GM21367 (cell line): ENCODE results near the gene BCL11A.
"Not testable (repeated sequence)": the region's sequence is repeated elsewhere in the genome, so short reads cannot be mapped to it uniquely, and the experiment has no call there.

Experiments
- ATAC-seq: cut with Tn5 transposase; IDR thresholded peaks from one replicate; pipeline ENCODE4 v1.9.1; 2021; ENCODE audit not compliant: unreplicated experiment

Gene BCL11A

GRCh38 chr2:60439219-60439974 lies 114.1 kb downstream of the BCL11A start:
- peak; percentile 96 for ATAC-seq

DNA sequence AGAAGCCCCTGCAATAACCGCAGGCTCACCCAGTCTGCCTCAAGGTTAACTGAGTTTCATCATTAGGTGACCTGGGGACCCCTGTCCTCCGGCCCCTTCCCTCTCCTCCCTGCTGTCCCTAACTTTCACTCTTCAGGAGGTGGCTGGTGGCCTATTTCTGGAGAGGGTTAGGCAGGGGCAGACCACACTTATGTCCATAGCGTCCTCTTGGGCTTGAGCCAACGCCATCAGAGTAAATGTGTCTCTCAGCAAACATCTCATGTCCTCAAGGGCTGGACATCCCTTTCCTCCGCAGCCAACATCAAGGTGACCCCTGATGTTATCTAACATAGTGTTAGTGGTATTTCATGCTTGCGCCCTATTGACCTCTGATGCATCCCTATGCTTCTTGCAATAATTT lies 114.8 kb downstream of the BCL11A start:
- no peak for ATAC-seq

DNA sequence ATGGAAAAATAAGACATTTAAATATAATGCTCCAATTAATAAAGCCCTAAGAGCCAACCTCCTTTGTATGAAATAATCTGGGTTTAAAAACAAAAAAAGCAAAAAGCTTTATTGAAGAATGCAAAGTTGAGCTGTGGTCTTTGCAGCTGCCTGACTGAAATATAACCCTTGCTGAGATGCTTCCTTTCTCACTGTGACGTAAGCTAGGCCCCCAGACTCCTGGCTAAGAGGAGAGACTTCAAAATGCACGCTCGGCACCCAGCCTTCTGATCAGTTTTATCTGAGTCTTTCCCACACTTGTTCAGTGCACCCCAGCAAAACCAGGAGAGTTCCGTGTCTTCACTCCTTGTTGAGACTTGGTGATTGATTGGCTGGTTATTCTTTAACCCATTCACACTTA lies 115.3 kb downstream of the BCL11A start:
- ATAC-seq: no peak

GRCh38 chr2:60437080-60437696 lies 116.3 kb downstream of the BCL11A start:
- no peak for ATAC-seq

DNA sequence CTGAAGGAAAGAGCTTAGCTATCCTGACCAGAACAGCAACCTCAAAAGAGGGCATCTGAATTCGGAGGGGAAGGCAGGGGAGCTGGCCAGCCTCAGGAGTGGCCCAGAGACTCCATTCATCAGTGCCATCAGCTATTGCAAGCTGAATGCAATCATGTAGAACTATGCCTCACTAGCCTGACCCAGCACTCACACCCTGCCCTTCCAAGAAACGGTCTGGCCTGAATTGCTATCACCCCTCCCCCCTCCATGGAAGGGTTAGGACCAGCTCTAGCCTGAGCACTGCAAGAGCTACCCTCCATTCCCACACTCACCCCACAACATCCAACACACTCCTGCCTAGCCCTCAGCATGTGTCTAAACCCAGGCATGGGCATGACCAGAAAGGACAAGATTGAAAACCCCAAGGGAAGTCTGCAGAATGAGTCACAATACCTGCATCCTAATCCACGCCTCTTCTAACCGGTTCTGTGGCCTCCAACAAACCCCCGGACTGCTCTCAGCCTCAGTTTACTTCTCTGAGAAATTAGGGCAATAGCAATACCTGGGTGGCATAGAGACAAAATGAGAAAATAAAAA lies 120.3 kb downstream of the BCL11A start:
- ATAC-seq: no peak

DNA sequence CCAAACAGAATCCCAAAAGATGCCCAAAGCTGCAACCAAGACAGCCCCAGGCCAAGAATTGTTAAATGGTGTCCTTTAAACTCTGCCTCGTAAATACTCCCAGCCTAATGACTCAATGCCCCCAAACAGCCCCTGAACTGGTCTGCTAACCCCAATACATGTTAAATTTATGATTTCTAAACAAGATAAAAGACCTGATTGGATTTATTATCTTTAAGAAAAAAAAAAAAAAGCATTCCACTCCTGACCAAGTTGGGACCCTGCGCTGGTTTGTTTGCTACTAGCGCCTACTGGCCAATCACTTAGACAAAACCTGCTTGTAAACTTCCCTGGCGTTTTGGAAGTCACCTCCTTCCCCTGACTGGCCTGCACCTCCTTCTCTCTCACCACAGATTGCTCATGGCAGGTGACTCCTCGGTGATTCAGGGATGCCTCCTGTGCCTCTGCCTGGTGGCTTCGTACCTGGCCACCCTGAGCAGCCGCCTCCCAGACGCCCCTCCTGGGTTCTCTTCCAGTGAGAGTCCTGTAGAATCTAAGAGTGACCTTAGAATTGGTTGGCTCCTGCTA lies 121.3 kb downstream of the BCL11A start:
- no peak for ATAC-seq

DNA sequence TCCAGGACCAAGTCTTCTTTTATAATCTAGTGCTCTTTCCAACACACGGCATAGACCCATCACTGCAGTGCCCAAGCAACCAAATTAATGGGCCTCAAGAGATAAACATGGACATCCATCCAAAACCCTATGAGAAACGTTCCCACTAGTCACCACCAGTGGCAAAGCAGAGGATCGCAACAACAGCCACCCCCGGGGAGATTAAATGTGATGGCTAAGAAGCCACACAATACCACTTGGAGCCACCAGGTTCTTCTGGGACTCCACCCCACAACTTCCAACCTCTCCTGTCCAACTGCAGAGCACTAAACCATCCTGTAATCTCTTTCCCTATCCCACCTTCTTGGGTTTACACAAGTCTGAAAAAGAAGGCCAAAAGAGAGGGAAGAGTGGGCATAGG lies 123.8 kb downstream of the BCL11A start:
- no peak for ATAC-seq

DNA sequence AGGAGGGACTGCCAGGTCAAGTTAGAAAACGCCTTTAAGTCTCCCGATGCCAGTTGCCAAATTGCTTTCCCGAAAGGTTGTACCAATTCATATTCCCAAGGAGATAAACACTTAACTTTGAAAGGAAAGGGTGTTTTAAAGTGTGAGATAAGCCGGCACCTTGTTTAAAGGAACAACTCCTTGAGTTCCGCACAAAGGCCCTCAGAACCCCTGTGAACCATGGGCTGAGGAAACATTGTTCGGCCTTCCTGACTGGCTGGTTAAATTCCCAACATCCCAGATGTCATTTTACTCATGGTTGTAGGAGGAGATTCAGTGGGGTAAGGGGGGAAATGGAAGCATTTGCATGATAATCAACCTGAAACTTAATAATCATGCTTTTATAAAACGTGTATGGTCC lies 126.6 kb downstream of the BCL11A start:
- ATAC-seq: no peak

DNA sequence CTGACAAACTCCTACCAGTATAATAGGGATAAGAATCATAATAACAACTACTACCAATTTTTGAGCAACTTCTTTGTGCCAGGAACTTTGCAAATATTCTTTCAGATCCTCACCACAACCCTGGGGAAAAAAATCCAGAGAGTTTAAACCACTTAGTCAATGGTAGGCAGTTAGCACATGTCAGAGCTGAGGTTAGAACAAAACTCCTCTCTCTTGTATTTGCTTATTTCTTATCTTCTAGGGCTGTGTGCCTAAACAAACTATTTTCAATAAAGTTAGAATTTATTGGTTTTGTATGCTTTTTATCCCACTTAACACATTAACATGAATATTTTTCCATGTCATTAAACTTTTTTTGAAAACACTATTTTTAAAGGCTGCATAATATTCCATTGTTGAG lies 127.1 kb downstream of the BCL11A start:
- no peak for ATAC-seq

DNA sequence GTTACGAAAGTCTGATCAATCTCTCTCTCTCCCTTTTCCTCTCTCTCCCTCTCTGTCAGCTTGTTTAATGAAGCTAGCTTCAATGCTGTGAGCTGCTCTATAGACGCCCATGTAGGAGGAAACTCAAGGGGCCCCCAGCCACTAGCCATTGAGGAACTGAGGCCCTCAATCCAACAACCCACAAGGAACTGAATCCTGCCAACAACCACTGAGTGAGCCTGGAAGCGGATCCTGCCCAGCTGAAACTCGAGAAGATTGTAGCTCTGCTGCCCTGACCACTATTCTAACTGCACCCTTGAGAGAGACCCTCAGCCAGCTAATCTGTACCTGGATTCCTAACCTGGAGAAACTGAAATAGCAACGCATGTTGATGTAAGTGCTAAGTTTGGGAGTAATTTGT lies 129.2 kb downstream of the BCL11A start:
- no peak for ATAC-seq

DNA sequence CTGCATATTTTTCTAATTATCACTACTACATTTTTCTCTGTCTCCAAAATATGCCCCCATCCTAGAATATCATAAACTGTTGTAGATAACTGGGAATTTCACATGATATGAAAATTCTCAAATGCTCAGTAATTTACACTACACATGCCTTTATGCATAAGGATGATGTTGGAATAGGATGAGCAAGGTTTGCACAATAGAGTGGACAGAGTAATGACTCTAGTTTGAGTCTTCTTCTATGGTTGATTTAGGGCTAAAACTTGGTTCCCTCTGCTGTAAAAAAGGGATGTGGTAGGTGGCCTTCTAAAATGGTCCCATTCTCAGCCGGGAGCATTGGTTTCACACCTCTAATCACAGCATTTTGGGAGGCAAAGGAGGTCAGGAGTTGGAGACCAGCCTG lies 129.9 kb downstream of the BCL11A start:
- no peak for ATAC-seq

DNA sequence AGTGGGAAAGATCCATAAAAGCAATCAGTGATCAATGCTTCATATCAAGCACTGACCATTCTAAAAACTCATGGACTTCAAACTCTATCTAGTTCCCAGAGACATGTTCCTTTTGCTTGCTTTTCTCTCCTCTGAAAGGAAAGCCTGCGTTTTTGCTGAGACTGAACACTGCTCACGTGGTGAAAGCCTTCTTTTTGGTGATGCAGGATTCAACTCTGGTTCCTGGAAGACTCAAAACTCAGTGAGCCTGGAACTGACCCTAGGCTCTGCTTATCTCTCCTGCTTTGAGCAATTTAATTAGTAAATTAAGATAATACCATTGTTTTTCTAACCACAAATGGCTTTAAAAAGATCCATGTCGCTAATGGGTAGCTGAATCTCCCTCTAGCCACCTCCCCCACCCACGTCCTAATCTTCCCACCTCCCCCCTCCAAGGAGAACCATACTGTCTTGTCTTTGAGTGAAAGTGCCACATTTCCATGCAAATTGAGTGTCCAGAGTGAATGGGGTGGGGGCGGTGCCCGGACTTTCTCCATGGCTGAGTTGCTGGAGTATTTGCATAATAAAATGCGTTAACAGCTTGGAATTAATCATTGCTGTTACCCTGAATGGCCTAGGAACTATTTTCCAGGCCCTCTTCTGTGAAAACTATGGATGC lies 130.5 kb downstream of the BCL11A start:
- no peak for ATAC-seq

DNA sequence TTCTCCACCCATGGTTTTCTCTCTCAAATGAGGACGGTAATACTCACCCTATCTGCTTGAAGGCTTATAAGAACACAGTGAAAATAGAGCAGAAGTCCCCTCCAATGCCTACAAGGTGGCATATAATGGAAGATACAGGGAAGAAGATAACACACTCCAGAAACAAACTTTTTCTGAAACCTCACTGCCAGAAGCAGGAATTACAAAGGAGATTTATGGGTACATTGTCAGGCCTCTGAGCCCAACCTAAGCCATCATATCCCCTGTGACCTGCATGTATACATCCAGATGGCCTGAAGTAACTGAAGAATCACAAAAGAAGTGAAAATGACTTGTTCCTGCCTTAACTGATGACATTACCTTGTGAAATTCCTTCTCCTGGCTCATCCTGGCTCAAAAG lies 136.2 kb downstream of the BCL11A start:
- ATAC-seq: not testable (repeated sequence)

DNA sequence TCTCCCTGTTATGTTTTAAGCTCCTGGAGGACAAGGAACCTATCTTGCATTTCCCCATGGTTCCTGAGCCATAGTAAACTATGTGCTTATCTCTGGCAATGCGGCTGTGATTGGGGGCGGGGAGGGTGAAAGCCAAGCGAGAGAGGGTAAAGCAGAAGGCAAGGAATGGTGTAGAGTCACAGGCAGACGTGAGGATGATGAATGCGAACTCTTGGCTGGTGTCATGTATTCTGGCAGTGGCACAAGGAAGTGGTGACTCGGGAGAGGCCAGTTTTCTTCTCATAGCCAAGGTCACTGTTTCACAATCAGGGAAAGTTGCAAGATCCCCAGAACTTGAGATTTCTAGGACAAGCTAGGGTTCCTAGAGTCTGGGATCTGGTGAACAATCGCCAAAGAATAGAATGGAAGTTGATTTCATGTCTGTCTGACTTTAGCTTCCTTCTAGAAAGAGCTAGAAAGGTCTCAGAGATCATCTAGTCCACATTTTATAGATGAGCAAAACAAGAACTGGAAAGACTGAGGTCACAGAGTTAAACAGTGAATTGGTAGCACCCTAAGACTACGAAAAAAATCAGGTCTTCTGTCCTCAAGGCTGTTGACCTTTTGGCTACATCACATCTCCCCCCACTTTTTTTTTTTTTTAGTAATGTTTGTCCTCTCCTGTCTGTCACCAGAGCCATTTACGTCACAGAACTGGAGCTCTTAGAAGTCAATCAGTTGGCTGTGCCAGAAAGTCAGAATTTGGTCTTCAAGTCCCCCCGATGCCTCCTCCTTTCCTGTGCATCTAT lies 137.0 kb downstream of the BCL11A start:
- no peak for ATAC-seq

DNA sequence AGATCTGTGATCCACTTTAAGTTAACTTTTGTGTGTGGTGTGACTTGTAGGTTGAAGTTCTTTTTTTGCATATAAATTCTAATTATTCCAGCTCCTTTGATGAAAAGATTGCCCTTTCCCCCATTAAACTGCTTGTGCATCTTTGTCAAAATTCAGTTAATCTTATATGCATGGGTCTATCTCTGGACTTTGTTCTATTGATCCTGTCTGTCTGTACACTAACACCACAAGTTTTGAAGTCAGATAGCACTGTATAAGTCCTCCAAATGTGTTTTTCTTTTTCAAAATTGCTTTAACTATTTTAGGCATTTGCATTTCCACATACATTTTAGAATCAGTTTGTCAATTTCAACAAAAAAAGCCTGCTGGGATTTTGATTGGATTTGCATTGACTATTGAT lies 137.6 kb downstream of the BCL11A start:
- ATAC-seq: no peak

DNA sequence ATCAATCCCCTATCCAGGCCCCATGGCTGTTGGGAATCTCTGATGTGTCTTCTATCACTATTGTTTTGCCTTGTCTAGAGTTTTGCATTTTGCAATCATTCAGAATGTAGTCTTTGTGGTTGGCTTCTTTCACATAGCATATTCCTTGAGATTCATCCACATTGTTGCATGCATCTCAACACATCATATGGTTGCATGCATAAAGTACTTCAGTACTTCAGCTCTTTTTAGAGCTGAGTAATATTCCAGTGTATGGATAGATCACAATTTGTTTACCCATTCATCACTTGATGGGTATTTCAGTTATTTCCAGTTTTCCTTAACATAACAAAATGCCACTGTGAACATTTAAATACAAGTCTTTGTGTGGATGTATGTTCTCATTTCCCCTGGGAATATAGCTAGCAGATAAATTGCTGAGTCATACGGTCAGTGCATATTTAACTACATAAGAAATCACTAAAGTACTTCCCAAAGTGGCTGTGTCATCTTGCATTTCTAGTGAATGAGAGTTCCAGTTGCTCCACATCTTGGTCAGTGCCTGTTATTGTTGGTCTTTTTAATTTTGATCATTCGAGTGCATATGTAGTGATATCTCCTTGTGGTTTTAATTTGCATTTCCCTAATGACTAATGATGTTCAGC lies 138.8 kb downstream of the BCL11A start:
- ATAC-seq: no peak

GRCh38 chr2:60413814-60414168 lies 139.7 kb downstream of the BCL11A start:
- peak; percentile 86 for ATAC-seq

DNA sequence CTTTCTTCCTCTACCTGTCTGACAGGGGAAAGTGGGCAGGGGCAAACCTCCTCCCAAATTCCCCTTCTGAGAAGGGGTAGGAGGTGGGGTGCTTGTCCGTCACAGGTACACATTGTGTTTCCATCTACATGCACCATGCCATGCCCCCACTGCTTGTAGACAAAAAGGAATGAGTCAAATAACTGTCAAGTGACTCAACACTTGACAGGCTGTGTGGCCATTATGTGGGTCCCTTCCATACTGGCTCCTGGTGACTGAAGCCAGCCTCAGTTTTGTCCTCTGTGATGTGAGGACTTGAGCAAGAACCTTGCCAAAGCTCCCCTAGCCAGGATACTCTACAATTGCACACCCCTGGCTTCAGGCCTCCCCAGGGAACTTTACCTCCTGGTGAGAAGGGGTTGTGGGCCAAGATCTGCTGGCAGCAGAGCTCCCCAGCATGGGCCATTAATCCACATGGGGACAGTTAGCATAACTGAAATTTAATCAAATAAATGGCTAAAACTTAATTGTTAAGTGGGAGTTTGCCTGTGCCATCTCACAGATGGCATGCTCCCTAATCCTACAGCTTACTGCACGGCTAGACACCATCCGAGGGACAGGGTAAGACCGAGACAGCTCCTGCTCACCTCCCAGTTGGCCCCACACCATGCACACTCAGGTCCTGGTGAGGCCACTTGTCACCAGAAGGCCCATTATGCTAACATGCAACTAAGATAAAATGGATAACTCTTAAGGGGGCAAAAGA lies 140.2 kb downstream of the BCL11A start:
- ATAC-seq: peak; percentile 9

- ATAC-seq: no peak
Observed at GRCh38 chr2:60412620-60413019, 140.8 kb downstream of the BCL11A start.

- ATAC-seq: no peak
Observed at GRCh38 chr2:60412027-60412426, 141.4 kb downstream of the BCL11A start.
